ENCODE results near the gene ANO2. TPM values are rescaled to one million over a fixed set of nuclear protein-coding genes. Genes with fewer than 3 reads are reported as not detected.

The ANO2 gene
- total and polyA plus RNA-seq, 2 experiments from 2014 or later, result 2.3 to 4.6 TPM

DNA sequence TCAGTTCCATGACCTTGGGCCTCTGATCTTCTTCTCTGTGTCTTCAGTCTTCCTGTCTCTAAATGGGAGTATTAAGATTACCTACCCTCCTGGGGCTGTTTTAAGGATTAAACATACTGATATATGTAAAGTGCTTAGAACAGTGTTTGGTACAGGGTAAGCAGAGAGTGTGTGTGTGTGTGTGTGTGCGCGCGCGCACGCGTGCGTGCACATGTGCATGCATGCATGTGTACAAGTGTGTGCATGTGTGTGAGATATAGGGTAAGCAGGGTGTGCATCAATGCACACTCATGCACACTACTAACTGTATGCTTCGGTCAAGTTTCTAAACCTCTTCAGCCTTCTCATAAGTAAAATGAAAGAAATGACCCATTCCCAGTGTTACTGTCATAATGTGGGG is 316.6 kb downstream of the ANO2 start:
- no peaks in the 10 kb centered on the region for H4K20me1 ChIP-seq (replicated peaks; ENCODE audit: insufficient read depth)
- no peaks in the 10 kb centered on the region for H3F3A ChIP-seq (replicated peaks; ENCODE audit: low read depth)
- H3K9me2 ChIP-seq (ENCODE audit: insufficient read depth), result no peaks in the 10 kb centered on the region; the same call in 1 of the 2 replicates
- ATAC-seq, result no peak
- DNase-seq (ENCODE audit: low spot score), result no peak
- H3K36me3 ChIP-seq (ENCODE audit: insufficient read depth), result no peaks in the 10 kb centered on the region
- no peak overlapping the region for H2AFZ ChIP-seq
- H3K36me3 Mint-ChIP-seq (ENCODE audit: low read depth), result no peaks in the 10 kb centered on the region
- H3K79me2 ChIP-seq (replicated peaks; ENCODE audit: insufficient read depth), result no peaks in the 10 kb centered on the region
- no peaks in the 10 kb centered on the region; the same call in 1 of the 3 replicates for H3K4me1 Mint-ChIP-seq
- H3K9me3 Mint-ChIP-seq, result no peaks in the 10 kb centered on the region
- H3K27me3 Mint-ChIP-seq (ENCODE audit: insufficient read depth, low read depth, poor library complexity), result peaks cover 4% of the 10 kb centered on the region
- no peak overlapping the region for H3K4me3 Mint-ChIP-seq
- TF ChIP-seq NANOG (IDR thresholded peaks at IDR 0.05; ENCODE audit: borderline replicate concordance), result no peak
- TF ChIP-seq, protein P1, sequence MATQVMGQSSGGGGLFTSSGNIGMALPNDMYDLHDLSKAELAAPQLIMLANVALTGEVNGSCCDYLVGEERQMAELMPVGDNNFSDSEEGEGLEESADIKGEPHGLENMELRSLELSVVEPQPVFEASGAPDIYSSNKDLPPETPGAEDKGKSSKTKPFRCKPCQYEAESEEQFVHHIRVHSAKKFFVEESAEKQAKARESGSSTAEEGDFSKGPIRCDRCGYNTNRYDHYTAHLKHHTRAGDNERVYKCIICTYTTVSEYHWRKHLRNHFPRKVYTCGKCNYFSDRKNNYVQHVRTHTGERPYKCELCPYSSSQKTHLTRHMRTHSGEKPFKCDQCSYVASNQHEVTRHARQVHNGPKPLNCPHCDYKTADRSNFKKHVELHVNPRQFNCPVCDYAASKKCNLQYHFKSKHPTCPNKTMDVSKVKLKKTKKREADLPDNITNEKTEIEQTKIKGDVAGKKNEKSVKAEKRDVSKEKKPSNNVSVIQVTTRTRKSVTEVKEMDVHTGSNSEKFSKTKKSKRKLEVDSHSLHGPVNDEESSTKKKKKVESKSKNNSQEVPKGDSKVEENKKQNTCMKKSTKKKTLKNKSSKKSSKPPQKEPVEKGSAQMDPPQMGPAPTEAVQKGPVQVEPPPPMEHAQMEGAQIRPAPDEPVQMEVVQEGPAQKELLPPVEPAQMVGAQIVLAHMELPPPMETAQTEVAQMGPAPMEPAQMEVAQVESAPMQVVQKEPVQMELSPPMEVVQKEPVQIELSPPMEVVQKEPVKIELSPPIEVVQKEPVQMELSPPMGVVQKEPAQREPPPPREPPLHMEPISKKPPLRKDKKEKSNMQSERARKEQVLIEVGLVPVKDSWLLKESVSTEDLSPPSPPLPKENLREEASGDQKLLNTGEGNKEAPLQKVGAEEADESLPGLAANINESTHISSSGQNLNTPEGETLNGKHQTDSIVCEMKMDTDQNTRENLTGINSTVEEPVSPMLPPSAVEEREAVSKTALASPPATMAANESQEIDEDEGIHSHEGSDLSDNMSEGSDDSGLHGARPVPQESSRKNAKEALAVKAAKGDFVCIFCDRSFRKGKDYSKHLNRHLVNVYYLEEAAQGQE (IDR thresholded peaks at IDR 0.05; ENCODE audit: unreplicated experiment), result no peak
- TF ChIP-seq ZNF331 (CRISPR knock-in tag; IDR thresholded peaks at IDR 0.05; ENCODE audit: low read depth), result no peak
- H3K27ac ChIP-seq (ENCODE audit: low read depth), result no peak overlapping the region
- H3K4me1 ChIP-seq (ENCODE audit: insufficient read depth), result no peaks in the 10 kb centered on the region
- H3K27ac Mint-ChIP-seq, result no peak overlapping the region
- H3K4me2 ChIP-seq, result no peak overlapping the region
- H3K27me3 ChIP-seq (ENCODE audit: insufficient read depth), result no peaks in the 10 kb centered on the region
- H3K4me3 ChIP-seq, result no peak overlapping the region

DNA sequence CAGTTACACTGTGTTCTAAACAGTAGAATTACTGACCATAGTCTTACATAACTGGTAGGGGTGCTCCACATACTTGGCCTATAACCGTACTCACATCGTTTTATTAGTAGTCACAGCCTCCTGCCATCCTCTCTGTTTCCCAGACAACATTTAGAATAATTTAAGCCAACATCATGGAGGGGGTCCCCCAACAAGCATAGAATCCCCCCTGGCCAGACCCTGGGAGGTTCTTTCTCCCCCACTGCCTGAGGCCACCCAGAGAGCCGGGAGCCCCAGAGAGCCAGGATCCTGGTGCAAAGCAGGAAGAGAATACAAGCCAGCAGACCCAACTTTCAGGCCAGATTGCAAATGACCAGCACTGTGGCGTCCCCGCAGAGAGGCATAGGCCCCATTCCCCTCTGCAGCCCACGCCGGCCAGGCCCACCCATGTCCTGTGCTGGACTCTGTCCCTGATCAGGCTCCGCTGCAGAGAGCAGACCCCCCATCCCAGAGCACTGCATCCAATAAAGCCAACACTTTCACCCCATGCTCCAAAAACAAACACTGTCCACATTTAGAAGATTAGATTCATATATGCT is 317.9 kb downstream of the ANO2 start:
- H3K4me1 Mint-ChIP-seq, result no peaks in the 10 kb centered on the region; the same call in none of the 3 replicates
- no peaks in the 10 kb centered on the region for H3K36me3 Mint-ChIP-seq (ENCODE audit: low read depth)
- Histone ChIP-seq H3K36me3 (ENCODE audit: insufficient read depth) (no peaks in the 10 kb centered on the region), H3K4me2 (no peak overlapping the region), H2AFZ (no peak overlapping the region), H3K27ac (ENCODE audit: low read depth) (no peak overlapping the region), H4K20me1 (replicated peaks; ENCODE audit: insufficient read depth) (no peaks in the 10 kb centered on the region), H3K4me3 (no peak overlapping the region), H3F3A (replicated peaks; ENCODE audit: low read depth) (no peaks in the 10 kb centered on the region), H3K27me3 (ENCODE audit: insufficient read depth) (no peaks in the 10 kb centered on the region), H3K4me1 (ENCODE audit: insufficient read depth) (no peaks in the 10 kb centered on the region), H3K9me2 (ENCODE audit: insufficient read depth) (no peaks in the 10 kb centered on the region; the same call in 1 of the 2 replicates), H3K79me2 (replicated peaks; ENCODE audit: insufficient read depth) (no peaks in the 10 kb centered on the region)
- peaks cover 4% of the 10 kb centered on the region for H3K27me3 Mint-ChIP-seq (ENCODE audit: insufficient read depth, low read depth, poor library complexity)
- no peaks in the 10 kb centered on the region for H3K9me3 Mint-ChIP-seq
- no peak for ATAC-seq
- H3K4me3 Mint-ChIP-seq, result no peak overlapping the region
- DNase-seq (ENCODE audit: low spot score), result no peak
- no peak overlapping the region for H3K27ac Mint-ChIP-seq
- TF ChIP-seq, protein P2, sequence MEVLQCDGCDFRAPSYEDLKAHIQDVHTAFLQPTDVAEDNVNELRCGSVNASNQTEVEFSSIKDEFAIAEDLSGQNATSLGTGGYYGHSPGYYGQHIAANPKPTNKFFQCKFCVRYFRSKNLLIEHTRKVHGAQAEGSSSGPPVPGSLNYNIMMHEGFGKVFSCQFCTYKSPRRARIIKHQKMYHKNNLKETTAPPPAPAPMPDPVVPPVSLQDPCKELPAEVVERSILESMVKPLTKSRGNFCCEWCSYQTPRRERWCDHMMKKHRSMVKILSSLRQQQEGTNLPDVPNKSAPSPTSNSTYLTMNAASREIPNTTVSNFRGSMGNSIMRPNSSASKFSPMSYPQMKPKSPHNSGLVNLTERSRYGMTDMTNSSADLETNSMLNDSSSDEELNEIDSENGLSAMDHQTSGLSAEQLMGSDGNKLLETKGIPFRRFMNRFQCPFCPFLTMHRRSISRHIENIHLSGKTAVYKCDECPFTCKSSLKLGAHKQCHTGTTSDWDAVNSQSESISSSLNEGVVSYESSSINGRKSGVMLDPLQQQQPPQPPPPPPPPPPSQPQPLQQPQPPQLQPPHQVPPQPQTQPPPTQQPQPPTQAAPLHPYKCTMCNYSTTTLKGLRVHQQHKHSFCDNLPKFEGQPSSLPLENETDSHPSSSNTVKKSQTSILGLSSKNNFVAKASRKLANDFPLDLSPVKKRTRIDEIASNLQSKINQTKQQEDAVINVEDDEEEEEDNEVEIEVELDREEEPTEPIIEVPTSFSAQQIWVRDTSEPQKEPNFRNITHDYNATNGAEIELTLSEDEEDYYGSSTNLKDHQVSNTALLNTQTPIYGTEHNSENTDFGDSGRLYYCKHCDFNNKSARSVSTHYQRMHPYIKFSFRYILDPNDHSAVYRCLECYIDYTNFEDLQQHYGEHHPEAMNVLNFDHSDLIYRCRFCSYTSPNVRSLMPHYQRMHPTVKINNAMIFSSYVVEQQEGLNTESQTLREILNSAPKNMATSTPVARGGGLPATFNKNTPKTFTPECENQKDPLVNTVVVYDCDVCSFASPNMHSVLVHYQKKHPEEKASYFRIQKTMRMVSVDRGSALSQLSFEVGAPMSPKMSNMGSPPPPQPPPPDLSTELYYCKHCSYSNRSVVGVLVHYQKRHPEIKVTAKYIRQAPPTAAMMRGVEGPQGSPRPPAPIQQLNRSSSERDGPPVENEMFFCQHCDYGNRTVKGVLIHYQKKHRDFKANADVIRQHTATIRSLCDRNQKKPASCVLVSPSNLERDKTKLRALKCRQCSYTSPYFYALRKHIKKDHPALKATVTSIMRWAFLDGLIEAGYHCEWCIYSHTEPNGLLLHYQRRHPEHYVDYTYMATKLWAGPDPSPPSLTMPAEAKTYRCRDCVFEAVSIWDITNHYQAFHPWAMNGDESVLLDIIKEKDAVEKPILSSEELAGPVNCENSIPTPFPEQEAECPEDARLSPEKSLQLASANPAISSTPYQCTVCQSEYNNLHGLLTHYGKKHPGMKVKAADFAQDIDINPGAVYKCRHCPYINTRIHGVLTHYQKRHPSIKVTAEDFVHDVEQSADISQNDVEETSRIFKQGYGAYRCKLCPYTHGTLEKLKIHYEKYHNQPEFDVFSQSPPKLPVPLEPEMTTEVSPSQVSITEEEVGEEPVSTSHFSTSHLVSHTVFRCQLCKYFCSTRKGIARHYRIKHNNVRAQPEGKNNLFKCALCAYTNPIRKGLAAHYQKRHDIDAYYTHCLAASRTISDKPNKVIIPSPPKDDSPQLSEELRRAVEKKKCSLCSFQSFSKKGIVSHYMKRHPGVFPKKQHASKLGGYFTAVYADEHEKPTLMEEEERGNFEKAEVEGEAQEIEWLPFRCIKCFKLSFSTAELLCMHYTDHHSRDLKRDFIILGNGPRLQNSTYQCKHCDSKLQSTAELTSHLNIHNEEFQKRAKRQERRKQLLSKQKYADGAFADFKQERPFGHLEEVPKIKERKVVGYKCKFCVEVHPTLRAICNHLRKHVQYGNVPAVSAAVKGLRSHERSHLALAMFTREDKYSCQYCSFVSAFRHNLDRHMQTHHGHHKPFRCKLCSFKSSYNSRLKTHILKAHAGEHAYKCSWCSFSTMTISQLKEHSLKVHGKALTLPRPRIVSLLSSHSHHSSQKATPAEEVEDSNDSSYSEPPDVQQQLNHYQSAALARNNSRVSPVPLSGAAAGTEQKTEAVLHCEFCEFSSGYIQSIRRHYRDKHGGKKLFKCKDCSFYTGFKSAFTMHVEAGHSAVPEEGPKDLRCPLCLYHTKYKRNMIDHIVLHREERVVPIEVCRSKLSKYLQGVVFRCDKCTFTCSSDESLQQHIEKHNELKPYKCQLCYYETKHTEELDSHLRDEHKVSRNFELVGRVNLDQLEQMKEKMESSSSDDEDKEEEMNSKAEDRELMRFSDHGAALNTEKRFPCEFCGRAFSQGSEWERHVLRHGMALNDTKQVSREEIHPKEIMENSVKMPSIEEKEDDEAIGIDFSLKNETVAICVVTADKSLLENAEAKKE (CRISPR knock-in tag; IDR thresholded peaks at IDR 0.05), result no peak
- TF ChIP-seq ZNF114 (CRISPR knock-in tag; IDR thresholded peaks at IDR 0.05) (no peak), CREB1 (CRISPR knock-in tag; IDR thresholded peaks at IDR 0.05; ENCODE audit: low read depth) (no peak), ZNF331 (CRISPR knock-in tag; IDR thresholded peaks at IDR 0.05; ENCODE audit: low read depth) (no peak), JUNB (IDR thresholded peaks at IDR 0.05; ENCODE audit: unreplicated experiment) (no peak)
- TF ChIP-seq, protein P3, sequence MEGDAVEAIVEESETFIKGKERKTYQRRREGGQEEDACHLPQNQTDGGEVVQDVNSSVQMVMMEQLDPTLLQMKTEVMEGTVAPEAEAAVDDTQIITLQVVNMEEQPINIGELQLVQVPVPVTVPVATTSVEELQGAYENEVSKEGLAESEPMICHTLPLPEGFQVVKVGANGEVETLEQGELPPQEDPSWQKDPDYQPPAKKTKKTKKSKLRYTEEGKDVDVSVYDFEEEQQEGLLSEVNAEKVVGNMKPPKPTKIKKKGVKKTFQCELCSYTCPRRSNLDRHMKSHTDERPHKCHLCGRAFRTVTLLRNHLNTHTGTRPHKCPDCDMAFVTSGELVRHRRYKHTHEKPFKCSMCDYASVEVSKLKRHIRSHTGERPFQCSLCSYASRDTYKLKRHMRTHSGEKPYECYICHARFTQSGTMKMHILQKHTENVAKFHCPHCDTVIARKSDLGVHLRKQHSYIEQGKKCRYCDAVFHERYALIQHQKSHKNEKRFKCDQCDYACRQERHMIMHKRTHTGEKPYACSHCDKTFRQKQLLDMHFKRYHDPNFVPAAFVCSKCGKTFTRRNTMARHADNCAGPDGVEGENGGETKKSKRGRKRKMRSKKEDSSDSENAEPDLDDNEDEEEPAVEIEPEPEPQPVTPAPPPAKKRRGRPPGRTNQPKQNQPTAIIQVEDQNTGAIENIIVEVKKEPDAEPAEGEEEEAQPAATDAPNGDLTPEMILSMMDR (conservative IDR thresholded peaks at IDR 0.05; ENCODE audit: low read depth in 2 of 2), result no peak
- TF ChIP-seq, protein P4, sequence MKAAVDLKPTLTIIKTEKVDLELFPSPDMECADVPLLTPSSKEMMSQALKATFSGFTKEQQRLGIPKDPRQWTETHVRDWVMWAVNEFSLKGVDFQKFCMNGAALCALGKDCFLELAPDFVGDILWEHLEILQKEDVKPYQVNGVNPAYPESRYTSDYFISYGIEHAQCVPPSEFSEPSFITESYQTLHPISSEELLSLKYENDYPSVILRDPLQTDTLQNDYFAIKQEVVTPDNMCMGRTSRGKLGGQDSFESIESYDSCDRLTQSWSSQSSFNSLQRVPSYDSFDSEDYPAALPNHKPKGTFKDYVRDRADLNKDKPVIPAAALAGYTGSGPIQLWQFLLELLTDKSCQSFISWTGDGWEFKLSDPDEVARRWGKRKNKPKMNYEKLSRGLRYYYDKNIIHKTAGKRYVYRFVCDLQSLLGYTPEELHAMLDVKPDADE (IDR thresholded peaks at IDR 0.05), result no peak

All from GM23338 (cell line).